GM18870 (cell line): ENCODE results near the gene LRRC31.

Experiments
- ATAC-seq: cut with Tn5 transposase; IDR thresholded peaks from one replicate; pipeline ENCODE4 v1.9.1; 2021; ENCODE audit warnings: moderate library complexity; ENCODE audit not compliant: unreplicated experiment

LRRC31 gene

GRCh38 chr3:169869484-169870220, at the start of gene LRRC31:
TSS of gene LRRC31 (minus strand) at chr3:169869935. CDS start at chr3:169869807, 128 bp downstream.
- no peak for ATAC-seq

- ATAC-seq, result no peak
Measured at GRCh38 chr3:169914321-169914720, 44.6 kb upstream of the LRRC31 start.

- ATAC-seq, result no peak
Measured at GRCh38 chr3:169913323-169913722, 43.6 kb upstream of the LRRC31 start.

- ATAC-seq, result no peak
Measured at GRCh38 chr3:169911272-169911671, 41.5 kb upstream of the LRRC31 start, which contains the start of gene SAMD7. TSS of gene SAMD7 (plus strand) at chr3:169911572. CDS start at chr3:169919499, 7,927 bp downstream.

GRCh38 chr3:169907944-169908343, 38.2 kb upstream of the LRRC31 start:
- no peak for ATAC-seq

GRCh38 chr3:169907476-169907875, 37.7 kb upstream of the LRRC31 start:
- no peak for ATAC-seq

- ATAC-seq, result no peak
Measured at GRCh38 chr3:169905404-169905803, 35.7 kb upstream of the LRRC31 start.

GRCh38 chr3:169901453-169901852, 31.7 kb upstream of the LRRC31 start:
- no peak for ATAC-seq

GRCh38 chr3:169897284-169897683, 27.5 kb upstream of the LRRC31 start:
- ATAC-seq, result no peak

- ATAC-seq, result no peak
Measured at GRCh38 chr3:169895072-169895471, 25.3 kb upstream of the LRRC31 start.

- ATAC-seq, result no peak
Measured at GRCh38 chr3:169894110-169894509, 24.4 kb upstream of the LRRC31 start.

GRCh38 chr3:169891886-169892285, 22.2 kb upstream of the LRRC31 start:
- no peak for ATAC-seq

GRCh38 chr3:169886671-169887070, 16.9 kb upstream of the LRRC31 start:
- ATAC-seq, result no peak

GRCh38 chr3:169880576-169881250, 11.0 kb upstream of the LRRC31 start:
- ATAC-seq, result no peak

GRCh38 chr3:169879845-169880575, 10.3 kb upstream of the LRRC31 start:
- ATAC-seq, result no peak

- ATAC-seq, result no peak
Measured at GRCh38 chr3:169879013-169879557, 9.3 kb upstream of the LRRC31 start.

GRCh38 chr3:169871129-169871886, 1.6 kb upstream of the LRRC31 start:
- no peak for ATAC-seq

GRCh38 chr3:169868369-169868768, 1.4 kb downstream of the LRRC31 start:
- no peak for ATAC-seq

- ATAC-seq, result no peak
Measured at GRCh38 chr3:169867584-169868210, 2.0 kb downstream of the LRRC31 start.

- no peak for ATAC-seq
Measured at GRCh38 chr3:169865176-169865767, 4.5 kb downstream of the LRRC31 start.
